ENCODE measurements around the gene RECK.

RECK gene

GRCh38 chr9:36093384-36093783 is 56.7 kb downstream of the RECK start:
- TF ChIP-seq, protein P1, sequence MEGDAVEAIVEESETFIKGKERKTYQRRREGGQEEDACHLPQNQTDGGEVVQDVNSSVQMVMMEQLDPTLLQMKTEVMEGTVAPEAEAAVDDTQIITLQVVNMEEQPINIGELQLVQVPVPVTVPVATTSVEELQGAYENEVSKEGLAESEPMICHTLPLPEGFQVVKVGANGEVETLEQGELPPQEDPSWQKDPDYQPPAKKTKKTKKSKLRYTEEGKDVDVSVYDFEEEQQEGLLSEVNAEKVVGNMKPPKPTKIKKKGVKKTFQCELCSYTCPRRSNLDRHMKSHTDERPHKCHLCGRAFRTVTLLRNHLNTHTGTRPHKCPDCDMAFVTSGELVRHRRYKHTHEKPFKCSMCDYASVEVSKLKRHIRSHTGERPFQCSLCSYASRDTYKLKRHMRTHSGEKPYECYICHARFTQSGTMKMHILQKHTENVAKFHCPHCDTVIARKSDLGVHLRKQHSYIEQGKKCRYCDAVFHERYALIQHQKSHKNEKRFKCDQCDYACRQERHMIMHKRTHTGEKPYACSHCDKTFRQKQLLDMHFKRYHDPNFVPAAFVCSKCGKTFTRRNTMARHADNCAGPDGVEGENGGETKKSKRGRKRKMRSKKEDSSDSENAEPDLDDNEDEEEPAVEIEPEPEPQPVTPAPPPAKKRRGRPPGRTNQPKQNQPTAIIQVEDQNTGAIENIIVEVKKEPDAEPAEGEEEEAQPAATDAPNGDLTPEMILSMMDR (IDR thresholded peaks at IDR 0.05), result no peak

GRCh38 chr9:36099718-36100117 is 63.0 kb downstream of the RECK start:
- TF ChIP-seq, protein P1 (IDR thresholded peaks at IDR 0.05), result no peak

GRCh38 chr9:36100532-36100931 is 63.8 kb downstream of the RECK start:
- TF ChIP-seq, protein P1 (IDR thresholded peaks at IDR 0.05), result no peak

DNA sequence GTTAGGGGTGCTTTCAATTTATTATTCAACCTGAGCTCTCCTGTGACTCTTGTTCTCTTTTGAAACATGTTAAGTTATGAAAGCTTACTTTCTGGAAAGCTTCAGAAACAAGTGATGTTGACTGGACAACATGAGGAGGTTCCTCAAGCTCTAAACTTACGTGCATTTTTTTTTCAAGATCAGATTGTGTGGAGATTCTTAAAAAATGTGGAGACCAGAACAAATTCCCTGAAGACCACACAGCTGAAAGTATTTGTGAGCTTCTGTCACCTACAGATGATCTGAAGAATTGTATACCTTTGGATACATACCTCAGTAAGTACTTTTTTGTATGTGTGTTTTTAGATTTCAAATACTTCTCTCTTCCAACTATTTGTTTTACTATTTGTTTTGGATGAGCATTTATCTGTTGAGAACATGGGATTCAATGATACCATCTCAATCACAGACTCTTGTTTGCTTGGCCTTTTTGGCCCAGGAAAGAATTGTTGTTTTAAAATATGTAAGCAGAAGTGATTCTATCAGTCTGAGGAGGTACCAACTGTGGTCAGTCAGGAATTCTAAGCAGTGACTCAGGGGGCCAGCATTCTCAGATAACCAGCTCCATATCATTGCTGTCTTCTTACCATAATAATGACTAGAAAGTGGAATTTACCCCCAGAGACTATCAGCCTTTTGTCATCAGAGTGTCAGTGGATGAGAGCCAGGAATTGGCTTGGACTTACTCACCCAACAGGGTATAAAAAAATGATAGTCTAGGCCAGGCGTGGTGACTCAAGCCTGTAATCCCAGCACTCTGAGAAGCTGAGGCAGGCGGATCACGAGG is 65.4 kb downstream of the RECK start:
- TF ChIP-seq, protein P1 (IDR thresholded peaks at IDR 0.05), result no peak

GRCh38 chr9:36102742-36103495 is 66.2 kb downstream of the RECK start:
- TF ChIP-seq, protein P1 (IDR thresholded peaks at IDR 0.05), result peak; percentile 81

- TF ChIP-seq, protein P1 (IDR thresholded peaks at IDR 0.05), result no peak
Observed at GRCh38 chr9:36109071-36109470, 72.4 kb downstream of the RECK start.

GRCh38 chr9:36110434-36110833 is 73.7 kb downstream of the RECK start:
- TF ChIP-seq, protein P1 (IDR thresholded peaks at IDR 0.05), result peak; percentile 38; the same call in 1 of the 2 replicates

Data from LNCAP (cell line).